SK-N-SH (cell line): ENCODE data around the gene PLK2. TPM values are rescaled to one million over a fixed set of nuclear protein-coding genes. Genes with fewer than 3 reads are reported as not detected.

ENCODE experiments used
- CTCF ChIA-PET: fragments of 300-600, 350-600 bp; formaldehyde crosslinking; extraction: SDS; loops from one replicate; lab custom pipeline; 2021; lab: Yijun Ruan, JAX
- POLR2A ChIA-PET: fragments of 350-600 bp; sonication (Branson Sonifier 250); formaldehyde crosslinking; extraction: SDS; loops from one replicate; lab custom pipeline; 2020; ENCODE audit warnings: antibody characterized with exemption, inconsistent platforms; lab: Yijun Ruan, JAX
- DNase-seq: peaks from one replicate; pipeline ENCODE4 v3.0.0; 2012
- H2AFZ ChIP-seq: fragments of 200-600 bp; sonication (generic); 2 replicates; pipeline ENCODE4 v1.8.1; 2016; ENCODE audit warnings: antibody characterized with exemption, mild to moderate bottlenecking, low read depth
- H3F3A ChIP-seq: fragments of 200-600 bp; sonication (generic); replicated peaks from 2 replicates; pipeline ENCODE3; 2016; ENCODE audit warnings: antibody characterized with exemption, mild to moderate bottlenecking; ENCODE audit not compliant: insufficient read depth
- H3K27ac ChIP-seq, 2 experiments: fragments of 200-500 bp in 1 of 2; fragments of 200-600 bp in 1 of 2; sonication (Bioruptor generic) in 1 of 2; sonication (generic), shearing (Covaris generic) in 1 of 2; 2 replicates each; pipeline versions ENCODE4 v1.5.1 to v1.6.1; 2014 to 2016; ENCODE audit warnings: low read depth in 2 of 2, inconsistent platforms in 1 of 2, low read length in 1 of 2, mild to moderate bottlenecking in 1 of 2, mixed read lengths in 1 of 2
- H3K27me3 ChIP-seq: fragments of 200-600 bp; sonication (generic), shearing (Covaris generic); 2 replicates; pipeline ENCODE4 v1.6.1; 2016; ENCODE audit warnings: mixed run types; ENCODE audit not compliant: insufficient read depth
- H3K36me3 ChIP-seq, 2 experiments: fragments of 200-500 bp in 1 of 2; fragments of 200-600 bp in 1 of 2; sonication (Bioruptor generic) in 1 of 2; sonication (generic) in 1 of 2; replicated peaks in 1 of 2; 2 replicates each; pipeline versions ENCODE3 to v1.5.1; 2014 to 2016; ENCODE audit warnings: low read length in 1 of 2, mild to moderate bottlenecking in 1 of 2; ENCODE audit not compliant: insufficient read depth in 2 of 2, control insufficient read depth in 1 of 2
- H3K4me1 ChIP-seq, 2 experiments: fragments of 200-500 bp in 1 of 2; fragments of 200-600 bp in 1 of 2; sonication (Bioruptor generic) in 1 of 2; sonication (generic), shearing (Covaris generic) in 1 of 2; 2 replicates each; pipeline versions ENCODE4 v1.5.1 to v1.6.1; 2014 to 2016; ENCODE audit warnings: low read depth in 1 of 2, low read length in 1 of 2, mixed run types in 1 of 2; ENCODE audit not compliant: insufficient read depth in 2 of 2, control insufficient read depth in 1 of 2
- H3K4me2 ChIP-seq: fragments of 200-600 bp; sonication (generic), shearing (Covaris generic); 2 replicates; pipeline ENCODE4 v1.6.1; 2017; ENCODE audit warnings: mixed run types
- H3K4me3 ChIP-seq, 2 experiments: fragments of 200-500 bp in 1 of 2; fragments of 200-600 bp in 1 of 2; sonication (Bioruptor generic) in 1 of 2; sonication (generic), shearing (Covaris generic) in 1 of 2; 2 replicates each; pipeline versions ENCODE4 v1.5.1 to v1.8.1; 2014 to 2016; ENCODE audit warnings: low read depth in 2 of 2, inconsistent platforms in 1 of 2, low read length in 1 of 2, mild to moderate bottlenecking in 1 of 2, mixed read lengths in 1 of 2, moderate library complexity in 1 of 2
- H3K79me2 ChIP-seq: fragments of 200-600 bp; sonication (generic); 2 replicates; pipeline ENCODE4 v1.8.1; 2017; ENCODE audit warnings: mild to moderate bottlenecking; ENCODE audit not compliant: insufficient read depth
- H3K9ac ChIP-seq: fragments of 200-600 bp; sonication (generic); 2 replicates; pipeline ENCODE4 v1.6.1; 2017; ENCODE audit warnings: mixed run types
- H3K9me2 ChIP-seq: fragments of 200-600 bp; sonication (generic); 2 replicates; pipeline ENCODE4 v1.6.1; 2017; ENCODE audit warnings: mixed run types
- H3K9me3 ChIP-seq: fragments of 200-600 bp; sonication (generic); 2 replicates; pipeline ENCODE4 v1.6.1; 2017; ENCODE audit warnings: mixed run types, mild to moderate bottlenecking, moderate library complexity
- H4K20me1 ChIP-seq: fragments of 200-600 bp; sonication (generic); 2 replicates; pipeline ENCODE4 v1.6.1; 2017; ENCODE audit warnings: mild to moderate bottlenecking, mixed run types; ENCODE audit not compliant: insufficient read depth
- CHD2 ChIP-seq: fragments of 150-350 bp; IDR thresholded peaks from 2 replicates; pipeline ENCODE4 v1.6.1; 2018; ENCODE audit warnings: low read length; ENCODE audit not compliant: partially characterized antibody
- EZH2phosphoT487 ChIP-seq: fragments of 200-600 bp; sonication (generic); IDR thresholded peaks from 2 replicates; pipeline ENCODE4 v1.6.1; 2017; ENCODE audit warnings: low read depth, mixed run types, mild to moderate bottlenecking, antibody characterized with exemption, moderate library complexity, borderline replicate concordance
- FOXJ3 ChIP-seq: sonication (generic); formaldehyde crosslinking; IDR thresholded peaks from 2 replicates; pipeline ENCODE4 v1.5.1; 2020; ENCODE audit warnings: mild to moderate bottlenecking, missing genetic modification reagents
- GABPA ChIP-seq: IDR thresholded peaks from 2 replicates; pipeline ENCODE4 v1.4.0; 2012; ENCODE audit warnings: low read depth, mild to moderate bottlenecking
- GATA2 ChIP-seq: sonication (generic); formaldehyde crosslinking; IDR thresholded peaks from 2 replicates; pipeline ENCODE4 v1.5.0; 2020; ENCODE audit warnings: mild to moderate bottlenecking, missing genetic modification reagents
- JUND ChIP-seq: IDR thresholded peaks from 2 replicates; pipeline ENCODE4 v1.4.0; 2012
- MEF2A ChIP-seq: IDR thresholded peaks from 2 replicates; pipeline ENCODE4 v1.4.0; 2012; ENCODE audit warnings: low read depth, borderline replicate concordance
- MXI1 ChIP-seq: IDR thresholded peaks from 2 replicates; pipeline ENCODE4 v1.6.1; 2012; ENCODE audit warnings: mild to moderate bottlenecking, low read depth, low read length, improper control_type of control experiment
- NRF1 ChIP-seq: IDR thresholded peaks from 2 replicates; pipeline ENCODE4 v1.6.1; 2012; ENCODE audit warnings: low read depth, mild to moderate bottlenecking, low read length
- POLR2AphosphoS5 ChIP-seq: IDR thresholded peaks from 2 replicates; pipeline ENCODE4 v1.6.1; 2012; ENCODE audit warnings: low read depth, low read length
- RAD21 ChIP-seq: IDR thresholded peaks from 2 replicates; pipeline ENCODE4 v1.6.1; 2012; ENCODE audit warnings: mild to moderate bottlenecking, low read length
- RFX5 ChIP-seq: IDR thresholded peaks from 2 replicates; pipeline ENCODE4 v1.6.1; 2012; ENCODE audit warnings: mild to moderate bottlenecking, improper control_type of control experiment, low read length
- SIN3A ChIP-seq: IDR thresholded peaks from 2 replicates; pipeline ENCODE4 v1.6.1; 2012; ENCODE audit warnings: low read depth, mild to moderate bottlenecking, low read length, moderate library complexity, borderline replicate concordance
- TAF1 ChIP-seq: IDR thresholded peaks from 2 replicates; pipeline ENCODE4 v1.6.1; 2012; ENCODE audit warnings: low read depth, mild to moderate bottlenecking, low read length, moderate library complexity, borderline replicate concordance
- TEAD4 ChIP-seq: IDR thresholded peaks from 2 replicates; pipeline ENCODE4 v1.4.0; 2012; ENCODE audit warnings: mild to moderate bottlenecking, borderline replicate concordance; ENCODE audit not compliant: insufficient read depth
- USF1 ChIP-seq: IDR thresholded peaks from 2 replicates; pipeline ENCODE4 v1.4.0; 2012; ENCODE audit warnings: low read depth, borderline replicate concordance
- WGBS: methylation state at CpG from one replicate; pipeline ENCODE4 v1.1.6; 2017; ENCODE audit warnings: low lambda C conversion rate; 5-methylcytosine and 5-hydroxymethylcytosine counted together
- polyA plus RNA-seq, 3 experiments: library from polyadenylated mRNA; depleted of rRNA; stranded (reverse); fragments of >200 nt; gene quantifications; 2 replicates each; pipeline ENCODE4 v1.2.3, GENCODE V29; 2012

PLK2 gene
- polyA plus RNA-seq, 1 of the 3 experiments (the other 2 are of a cell fraction): 157 TPM

GRCh38 chr5:58458141-58458742, 1.6 kb downstream of the PLK2 start (continued):
- TF ChIP-seq EZH2phosphoT487 (no peak), RFX5 (no peak), SIN3A (no peak; the same call in 1 of the 2 replicates)

- POLR2A ChIA-PET: no interaction called here
- Histone ChIP-seq H2AFZ (no peak overlapping the region), H3K4me3 (peak overlapping the region; percentile 90 to 93)
- 0 out of 2 replicates have a peak, but pooled peaks have one; percentile 7 for TF ChIP-seq TAF1
- TF ChIP-seq POLR2AphosphoS5: no peak
- TF ChIP-seq, all 33 proteins: peak for 1
- Histone ChIP-seq H3K9me3 (no peaks in the 10 kb centered on the region), H3K79me2 (peaks cover 62% of the 10 kb centered on the region), H3K36me3 (peaks cover 61 to 65% of the 10 kb centered on the region in 2 experiments), H4K20me1 (peaks cover 69% of the 10 kb centered on the region), H3K4me1 (peaks cover 0 to 2% of the 10 kb centered on the region in 2 experiments; a peak in 2 of 4 replicates), H3K9me2 (no peaks in the 10 kb centered on the region), H3K9ac (peak overlapping the region; percentile 95), H3K27me3 (no peaks in the 10 kb centered on the region), H3K27ac (peak overlapping the region in 1 of 2 experiments; percentile 87; a peak in 3 of 4 replicates), H3F3A (peaks cover 56% of the 10 kb centered on the region), H3K4me2 (peak overlapping the region; percentile 87)
- no peak for DNase-seq
- 70% methylated on average over 4 of the region's 4 CpGs for WGBS
- CTCF ChIA-PET: interaction anchor here (1.2 to 2.5 kb wide), 5 partner anchors 392 to 1159 kb away, joined by 4 to 13 read pairs (median 5); no protein-coding TSS in a partner anchor
These were observed 2.8 kb downstream of the PLK2 start for GRCh38 chr5:58457050-58457449.

DNA sequence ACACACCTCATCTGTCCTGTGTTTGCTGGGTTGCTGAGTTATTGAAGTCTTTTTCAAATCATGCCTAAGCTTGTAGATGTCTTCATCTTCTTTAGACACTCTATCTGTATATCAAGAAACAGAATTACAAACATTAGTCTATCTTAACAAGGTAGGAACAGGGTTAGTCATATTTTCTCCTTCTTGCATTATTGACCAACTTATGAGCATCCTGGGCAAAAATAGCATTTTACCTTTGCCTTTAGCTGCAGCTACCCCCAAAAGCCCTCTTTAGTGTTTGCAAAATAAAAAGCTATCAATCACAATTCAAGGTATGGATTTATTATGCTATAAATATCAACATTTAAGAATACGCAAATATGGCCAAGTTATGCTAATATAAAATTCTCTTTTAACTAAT, 3.4 kb downstream of the PLK2 start:
- Histone ChIP-seq H3K4me2 (peak overlapping the region; percentile 87), H4K20me1 (peaks cover 69% of the 10 kb centered on the region), H3K9me3 (no peaks in the 10 kb centered on the region), H3K9ac (peak overlapping the region; percentile 95), H3K4me3 (peak overlapping the region; percentile 90 to 93), H3K27ac (peak overlapping the region; percentile 16 to 87; a peak in 3 of 4 replicates), H2AFZ (no peak overlapping the region), H3K4me1 (no peaks in the 10 kb centered on the region; a peak in 2 of 4 replicates), H3K36me3 (peaks cover 61 to 65% of the 10 kb centered on the region in 2 experiments), H3F3A (peaks cover 61% of the 10 kb centered on the region), H3K27me3 (no peaks in the 10 kb centered on the region), H3K9me2 (no peaks in the 10 kb centered on the region), H3K79me2 (peaks cover 62% of the 10 kb centered on the region)
- TF ChIP-seq FOXJ3: no peak
- TF ChIP-seq CHD2: no peak
- TF ChIP-seq SIN3A: no peak
- no peak for TF ChIP-seq RAD21
- no peak for TF ChIP-seq MXI1
- TF ChIP-seq JUND: no peak
- no peak for TF ChIP-seq TAF1
- TF ChIP-seq TEAD4: no peak
- no peak for TF ChIP-seq POLR2AphosphoS5
- no peak for TF ChIP-seq NRF1
- no peak for TF ChIP-seq MEF2A
- TF ChIP-seq USF1: no peak
- TF ChIP-seq GATA2 (CRISPR knock-in tag): no peak
- TF ChIP-seq RFX5: no peak
- TF ChIP-seq GABPA: no peak
- POLR2A ChIA-PET: no interaction called here
- WGBS: 86% methylated on average over 1 of the region's 1 CpG
- no peak for DNase-seq
- CTCF ChIA-PET: interaction anchor here (1.2 to 2.5 kb wide), 6 partner anchors 393 to 1159 kb away, joined by 3 to 13 read pairs (median 4); no protein-coding TSS in a partner anchor
